Left ventricle myocardium inferior (tissue), 1 donor: ENCODE results near the gene CLPSL2. TPM values are rescaled to one million over a fixed set of nuclear protein-coding genes. Genes with fewer than 3 reads are reported as not detected.

Experiments used
- DNase-seq: peaks from one replicate; pipeline ENCODE4 v3.0.0-alpha.2; 2020
- H3K27ac ChIP-seq: fragments of 200-600 bp; replicated peaks from 2 replicates; pipeline ENCODE4 v1.8.0; 2021
- H3K27me3 ChIP-seq: fragments of 200-600 bp; 2 replicates; pipeline ENCODE4 v1.8.0; 2021; ENCODE audit warnings: low read depth
- H3K36me3 ChIP-seq: fragments of 200-600 bp; 2 replicates; pipeline ENCODE4 v1.8.0; 2021
- H3K4me1 ChIP-seq: fragments of 200-600 bp; 2 replicates; pipeline ENCODE4 v1.8.0; 2021
- H3K4me3 ChIP-seq: fragments of 200-600 bp; 2 replicates; pipeline ENCODE4 v1.8.0; 2021; ENCODE audit warnings: mild to moderate bottlenecking, moderate library complexity
- H3K9me3 ChIP-seq: fragments of 200-600 bp; replicated peaks from 2 replicates; pipeline ENCODE4 v1.8.0; 2021
- intact Hi-C: fragments of 100-400 bp; cut with micrococcal nuclease; formaldehyde crosslinking; loops from one replicate; pipeline ENCODE4 v1.11.0; 2022
- long read RNA-seq: library from polyadenylated mRNA; unstranded; transcript quantifications from one replicate; pipeline ENCODE4 v2.0.0, GENCODE V29; 2021
- total RNA-seq: library from RNA; stranded (reverse); fragmentation: NEBNext Ultra II Directional; extraction: Animal tissue kit (Norgen Biotek cat#: 25700); gene quantifications from one replicate; pipeline ENCODE4 v1.2.1, GENCODE V29; 2021
- TF ChIP-seq, protein P1 (sequence below): fragments of 200-600 bp; IDR thresholded peaks from 2 replicates; pipeline ENCODE4 v1.8.0; 2021; ENCODE audit warnings: antibody characterized with exemption, mild to moderate bottlenecking, borderline replicate concordance
- donor health status: DM: no; HTN: yes; CAD: no; lungs with severe emphysema.

CLPSL2 gene
- not detected for total RNA-seq
- long read RNA-seq = 0 reads

DNA sequence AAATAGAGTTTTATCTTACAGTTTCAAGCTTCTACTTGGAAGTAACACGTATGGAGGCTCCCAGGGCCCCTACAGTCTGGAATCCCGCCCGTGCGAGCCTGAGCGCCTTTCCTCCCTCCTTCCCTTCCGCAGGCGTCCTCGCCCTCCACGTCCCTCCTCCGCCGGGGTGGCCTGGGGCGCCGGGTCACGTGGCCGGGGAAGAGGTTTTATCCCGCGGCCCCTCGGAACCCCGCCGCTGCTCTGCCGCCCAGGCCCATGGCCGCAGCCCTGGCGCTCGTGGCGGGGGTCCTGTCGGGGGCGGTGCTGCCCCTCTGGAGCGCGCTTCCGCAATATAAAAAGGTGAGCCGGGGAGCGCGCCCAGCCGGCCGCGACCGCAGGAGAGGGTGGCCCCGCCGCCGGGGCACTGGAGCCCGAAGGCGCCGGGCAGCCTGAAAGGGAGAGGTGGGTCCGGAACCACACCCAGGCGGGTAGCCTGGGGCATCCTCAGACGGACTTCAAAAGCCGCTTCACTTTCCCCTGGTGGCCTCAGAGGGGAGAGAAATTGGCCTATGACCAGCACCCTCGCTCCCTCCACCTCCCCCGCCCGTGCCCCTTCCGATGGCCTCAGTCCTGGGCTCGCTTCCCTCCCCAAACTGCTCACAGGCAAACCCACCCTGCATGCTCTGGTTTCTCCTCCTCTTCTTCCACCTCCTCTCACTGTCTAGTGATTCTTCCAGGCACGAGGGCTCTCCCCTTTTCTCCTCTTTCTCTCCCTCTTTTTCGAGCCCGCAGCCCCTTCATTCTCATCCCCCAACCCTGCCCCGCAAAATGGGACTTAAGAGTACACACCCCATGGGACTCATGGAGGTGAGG, at the start of gene CLPSL2:
Gene CLPSL2 (plus strand): TSS at position 235 of the 852 bp plus-strand sequence. CDS start 21 bp downstream, at position 256.
- Histone ChIP-seq H3K9me3 (no peaks in the 10 kb centered on the region), H3K4me1 (peaks cover 8% of the 10 kb centered on the region), H3K36me3 (no peaks in the 10 kb centered on the region), H3K27me3 (peaks cover 88% of the 10 kb centered on the region), H3K4me3 (peak within 1 kb of the TSS; percentile 65), H3K27ac (no peak within 1 kb of the TSS)
- TF ChIP-seq, protein P1, sequence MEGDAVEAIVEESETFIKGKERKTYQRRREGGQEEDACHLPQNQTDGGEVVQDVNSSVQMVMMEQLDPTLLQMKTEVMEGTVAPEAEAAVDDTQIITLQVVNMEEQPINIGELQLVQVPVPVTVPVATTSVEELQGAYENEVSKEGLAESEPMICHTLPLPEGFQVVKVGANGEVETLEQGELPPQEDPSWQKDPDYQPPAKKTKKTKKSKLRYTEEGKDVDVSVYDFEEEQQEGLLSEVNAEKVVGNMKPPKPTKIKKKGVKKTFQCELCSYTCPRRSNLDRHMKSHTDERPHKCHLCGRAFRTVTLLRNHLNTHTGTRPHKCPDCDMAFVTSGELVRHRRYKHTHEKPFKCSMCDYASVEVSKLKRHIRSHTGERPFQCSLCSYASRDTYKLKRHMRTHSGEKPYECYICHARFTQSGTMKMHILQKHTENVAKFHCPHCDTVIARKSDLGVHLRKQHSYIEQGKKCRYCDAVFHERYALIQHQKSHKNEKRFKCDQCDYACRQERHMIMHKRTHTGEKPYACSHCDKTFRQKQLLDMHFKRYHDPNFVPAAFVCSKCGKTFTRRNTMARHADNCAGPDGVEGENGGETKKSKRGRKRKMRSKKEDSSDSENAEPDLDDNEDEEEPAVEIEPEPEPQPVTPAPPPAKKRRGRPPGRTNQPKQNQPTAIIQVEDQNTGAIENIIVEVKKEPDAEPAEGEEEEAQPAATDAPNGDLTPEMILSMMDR = no peak
- intact Hi-C loops = no loop called here
- DNase-seq = no peak

- Histone ChIP-seq H3K9me3 (no peaks in the 10 kb centered on the region), H3K27ac (peak overlapping the region; percentile 100), H3K4me1 (peaks cover 90% of the 10 kb centered on the region), H3K27me3 (no peaks in the 10 kb centered on the region), H3K36me3 (no peaks in the 10 kb centered on the region), H3K4me3 (peak overlapping the region; percentile 69)
- intact Hi-C loops = loop anchor here (2.0 kb wide), 1 partner anchor 39 kb away; the partner anchor contains the start of gene FKBP5
- TF ChIP-seq, protein P1 = no peak
- peak; percentile 91 for DNase-seq
These were observed 49.0 kb upstream of the CLPSL2 start for GRCh38 chr6:35727231-35727934.

DNA sequence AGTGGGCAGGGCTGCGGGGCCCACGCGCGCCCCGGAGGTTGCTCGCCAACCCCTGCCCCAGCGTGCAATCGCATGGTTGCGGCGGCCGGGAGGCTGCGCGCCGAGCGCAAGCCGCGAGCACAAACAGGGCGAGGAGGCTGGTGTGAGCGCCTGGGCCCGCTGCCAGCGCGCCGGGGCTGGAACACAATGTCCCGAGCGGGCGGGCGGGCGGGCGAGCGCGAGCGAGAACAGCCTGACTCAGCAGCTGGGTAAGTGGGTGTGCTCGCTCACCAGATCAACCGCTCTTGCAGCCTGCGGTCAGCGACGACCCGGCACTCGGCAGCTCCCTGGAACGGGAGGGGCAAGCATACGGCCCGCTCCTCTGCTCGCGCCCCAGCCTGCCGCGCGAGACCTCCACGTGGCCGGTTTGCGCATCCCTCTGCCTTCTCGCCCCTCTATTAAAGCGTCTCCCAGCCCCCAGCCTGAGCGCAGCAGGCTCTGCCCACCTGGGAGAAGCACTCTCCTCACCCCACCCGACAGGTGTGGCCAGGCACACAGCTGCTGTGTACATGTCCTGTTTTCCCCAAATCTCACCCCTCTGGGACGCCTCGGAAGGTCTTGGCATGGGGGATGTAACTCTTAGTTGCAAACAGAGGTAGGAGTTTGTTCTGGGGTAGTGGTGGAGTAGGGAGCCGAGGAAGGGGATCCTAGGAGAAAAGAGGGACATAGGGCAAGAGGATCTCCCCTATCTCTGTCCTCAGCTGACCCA, 48.3 kb upstream of the CLPSL2 start:
- H3K9me3 ChIP-seq = no peaks in the 10 kb centered on the region
- H3K27ac ChIP-seq = peak overlapping the region; percentile 100
- no peaks in the 10 kb centered on the region for H3K36me3 ChIP-seq
- peak overlapping the region; percentile 69 for H3K4me3 ChIP-seq
- DNase-seq = peak; percentile 95
- intact Hi-C loops = loop anchor here (2.0 kb wide), 1 partner anchor 39 kb away; the partner anchor contains the start of gene FKBP5
- TF ChIP-seq, protein P1 = no peak
- H3K27me3 ChIP-seq = no peaks in the 10 kb centered on the region
- peaks cover 90% of the 10 kb centered on the region for H3K4me1 ChIP-seq

DNA sequence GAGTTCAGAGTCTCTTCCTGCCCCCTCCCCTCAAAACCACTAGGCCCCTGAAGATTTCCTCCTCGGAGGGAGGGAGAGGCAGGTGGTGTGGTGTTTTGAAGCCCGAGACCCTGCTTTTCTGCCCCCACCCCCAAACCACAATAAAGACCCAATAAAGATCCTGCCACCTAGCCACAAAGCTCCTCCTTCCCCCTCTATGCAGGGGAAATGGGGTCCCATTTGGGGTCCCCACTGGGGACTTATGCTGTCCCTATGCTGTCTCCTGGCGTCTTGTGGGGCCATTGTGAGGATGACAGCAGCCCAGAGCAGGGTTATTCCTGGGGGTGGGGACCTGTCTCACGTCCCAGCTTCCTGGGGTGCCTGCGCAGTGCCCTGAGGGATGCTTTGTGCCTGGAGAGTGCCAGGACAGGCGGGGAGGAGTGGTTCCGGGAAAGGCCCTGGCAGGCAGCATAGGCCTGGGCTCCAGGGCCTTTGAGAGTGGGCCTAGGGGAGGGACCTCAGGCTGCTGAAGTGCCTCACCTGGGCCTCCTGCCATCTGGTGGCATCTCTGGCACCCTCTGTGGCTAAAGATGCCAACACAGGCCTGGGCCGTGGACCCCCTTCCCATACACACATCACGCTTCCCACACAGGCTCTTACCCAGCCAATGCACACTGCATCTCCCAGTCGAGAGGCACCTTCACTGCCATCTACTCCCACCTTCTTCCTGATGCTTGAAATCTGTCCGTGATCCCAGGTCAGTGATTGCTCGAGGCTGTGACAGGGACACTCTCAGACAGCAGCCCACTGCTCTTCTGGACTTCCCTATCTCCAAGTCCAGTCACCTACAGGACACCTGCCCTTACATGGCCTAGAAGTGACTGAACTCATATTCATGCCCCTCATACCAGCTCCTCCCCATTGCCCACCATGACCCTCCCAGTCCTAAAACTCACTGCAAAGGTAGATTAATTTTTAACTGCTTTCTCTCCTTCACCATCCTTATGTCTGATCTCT, 47.4 kb upstream of the CLPSL2 start:
- no peaks in the 10 kb centered on the region for H3K27me3 ChIP-seq
- intact Hi-C loops = no loop called here
- TF ChIP-seq, protein P1 = no peak
- H3K36me3 ChIP-seq = no peaks in the 10 kb centered on the region
- no peaks in the 10 kb centered on the region for H3K9me3 ChIP-seq
- peaks cover 92% of the 10 kb centered on the region for H3K4me1 ChIP-seq
- peak; percentile 65 for DNase-seq
- H3K27ac ChIP-seq = peak overlapping the region; percentile 100
- H3K4me3 ChIP-seq = peak overlapping the region; percentile 69
